IMR-90 (cell line): Measurements from ENCODE around the gene KNTC1. TPM values are rescaled to one million over a fixed set of nuclear protein-coding genes. Genes with fewer than 3 reads are reported as not detected.

Source experiments
- ATAC-seq: fragments of 200-7000 bp; cut with Tn5 transposase; 2 replicates; pipeline ENCODE4 v1.9.1; 2020; ENCODE audit warnings: low read depth, mild to moderate bottlenecking, moderate library complexity
- BruUV-seq: library from RNA; stranded (reverse); fragments of 400-500 nt; replicated peaks from 2 replicates; lab custom pipeline; 2021; lab: Mats Ljungman, UMichigan
- CTCF ChIA-PET: fragments of 300-600 bp; formaldehyde crosslinking; extraction: SDS; loops from one replicate; lab custom pipeline; 2021; ENCODE audit warnings: antibody characterized with exemption; lab: Yijun Ruan, JAX
- POLR2A ChIA-PET: fragments of 300-600 bp; sonication (Branson Sonifier 250); formaldehyde crosslinking; loops from one replicate; lab custom pipeline; 2022; ENCODE audit warnings: antibody characterized with exemption; ENCODE audit not compliant: unreplicated experiment; lab: Charles Lee
- DNase-seq: peaks from one replicate; pipeline ENCODE4 v3.0.0; 2013
- H2AFZ ChIP-seq: replicated peaks from 2 replicates; pipeline ENCODE3; 2013; ENCODE audit warnings: low read length, mild to moderate bottlenecking; ENCODE audit not compliant: poor library complexity
- H2AK5ac ChIP-seq: 2 replicates; pipeline ENCODE4 v1.6.1; 2013; ENCODE audit warnings: low read depth, low read length, inconsistent platforms
- H2AK9ac ChIP-seq: replicated peaks from 2 replicates; pipeline ENCODE3; 2013; ENCODE audit warnings: mild to moderate bottlenecking, low read depth, low read length, moderate library complexity; ENCODE audit not compliant: poor library complexity
- H2BK120ac ChIP-seq: 2 replicates; pipeline ENCODE4 v1.6.1; 2013; ENCODE audit warnings: low read depth, low read length, inconsistent platforms
- H2BK15ac ChIP-seq: 3 replicates; pipeline ENCODE4 v1.6.1; 2013; ENCODE audit warnings: low read depth, low read length, inconsistent platforms
- H2BK20ac ChIP-seq: 2 replicates; pipeline ENCODE4 v1.6.1; 2013; ENCODE audit warnings: low read depth, mild to moderate bottlenecking, inconsistent platforms, low read length, moderate library complexity
- H2BK5ac ChIP-seq: 2 replicates; pipeline ENCODE4 v1.6.1; 2013; ENCODE audit warnings: mild to moderate bottlenecking, low read depth, low read length, inconsistent platforms; ENCODE audit not compliant: poor library complexity, severe bottlenecking
- H3K14ac ChIP-seq: replicated peaks from 2 replicates; pipeline ENCODE4 v1.6.1; 2013; ENCODE audit warnings: low read depth, low read length, inconsistent platforms
- H3K18ac ChIP-seq: 2 replicates; pipeline ENCODE4 v1.6.1; 2013; ENCODE audit warnings: low read depth, low read length, control low read depth
- H3K23ac ChIP-seq: 2 replicates; pipeline ENCODE4 v1.6.1; 2013; ENCODE audit warnings: low read depth, low read length, inconsistent platforms
- H3K27ac ChIP-seq: 2 replicates; pipeline ENCODE4 v1.5.1; 2013; ENCODE audit warnings: mild to moderate bottlenecking, control low read depth, low read length; ENCODE audit not compliant: insufficient read depth
- H3K27me3 ChIP-seq: 2 replicates; pipeline ENCODE4 v1.6.1; 2013; ENCODE audit warnings: low read length; ENCODE audit not compliant: control insufficient read depth, insufficient read depth
- H3K36me3 ChIP-seq: 2 replicates; pipeline ENCODE4 v1.6.1; 2013; ENCODE audit warnings: low read length, mixed read lengths; ENCODE audit not compliant: control insufficient read depth, insufficient read depth
- H3K4ac ChIP-seq: 2 replicates; pipeline ENCODE4 v1.6.1; 2013; ENCODE audit warnings: low read depth, low read length, inconsistent platforms
- H3K4me1 ChIP-seq: 2 replicates; pipeline ENCODE4 v1.6.1; 2013; ENCODE audit warnings: low read length, mixed read lengths; ENCODE audit not compliant: control insufficient read depth, insufficient read depth
- H3K4me2 ChIP-seq: 2 replicates; pipeline ENCODE4 v1.6.1; 2013; ENCODE audit warnings: low read depth, mild to moderate bottlenecking, control low read depth, low read length, moderate library complexity
- H3K4me3 ChIP-seq: 2 replicates; pipeline ENCODE4 v1.5.1; 2013; ENCODE audit warnings: low read depth, mild to moderate bottlenecking, control low read depth, low read length, moderate library complexity; ENCODE audit not compliant: insufficient read depth
- H3K56ac ChIP-seq: 2 replicates; pipeline ENCODE4 v1.6.1; 2013; ENCODE audit warnings: low read length, inconsistent platforms; ENCODE audit not compliant: insufficient read depth; ENCODE audit errors: extremely low read depth
- H3K79me1 ChIP-seq, 2 experiments: 2 replicates each; pipeline ENCODE4 v1.6.1; 2013; ENCODE audit warnings: low read length in 2 of 2, inconsistent platforms in 1 of 2, low read depth in 1 of 2
- H3K9ac ChIP-seq: 2 replicates; pipeline ENCODE4 v1.6.1; 2013; ENCODE audit warnings: low read depth, low read length, control low read depth
- H3K9me1 ChIP-seq: 2 replicates; pipeline ENCODE4 v1.6.1; 2013; ENCODE audit warnings: low read length, inconsistent platforms; ENCODE audit not compliant: insufficient read depth
- H3K9me3 ChIP-seq: 2 replicates; pipeline ENCODE4 v1.6.1; 2013; ENCODE audit warnings: low read length; ENCODE audit not compliant: control insufficient read depth, insufficient read depth
- H4K20me1 ChIP-seq: 2 replicates; pipeline ENCODE4 v1.6.1; 2013; ENCODE audit warnings: low read length, inconsistent platforms; ENCODE audit not compliant: insufficient read depth
- H4K5ac ChIP-seq: 2 replicates; pipeline ENCODE4 v1.6.1; 2013; ENCODE audit warnings: mild to moderate bottlenecking, low read depth, low read length, control low read depth
- H4K8ac ChIP-seq, 2 experiments: 2 replicates each; pipeline ENCODE4 v1.6.1; 2013; ENCODE audit warnings: low read depth in 2 of 2, low read length in 2 of 2, control low read depth in 1 of 2, inconsistent platforms in 1 of 2
- H4K91ac ChIP-seq: 2 replicates; pipeline ENCODE4 v1.6.1; 2013; ENCODE audit warnings: low read depth, low read length, inconsistent platforms; ENCODE audit not compliant: insufficient read depth
- CHD1 ChIP-seq: IDR thresholded peaks from 2 replicates; pipeline ENCODE4 v1.6.1; 2012; ENCODE audit warnings: low read depth, low read length, improper control_type of control experiment
- ELK1 ChIP-seq: fragments of 150-350 bp; IDR thresholded peaks from 2 replicates; pipeline ENCODE4 v1.6.1; 2016; ENCODE audit warnings: low read depth, mild to moderate bottlenecking, low read length, moderate library complexity, borderline replicate concordance
- MAZ ChIP-seq: IDR thresholded peaks from 2 replicates; pipeline ENCODE4 v1.6.1; 2012; ENCODE audit warnings: low read depth, mild to moderate bottlenecking, low read length, improper control_type of control experiment, moderate library complexity, borderline replicate concordance
- POLR2A ChIP-seq: IDR thresholded peaks from 2 replicates; pipeline ENCODE4 v1.6.1; 2012; ENCODE audit warnings: mild to moderate bottlenecking, low read depth, low read length
- WGBS, 2 experiments: methylation state at CpG; one replicate each; pipeline versions ENCODE4 v1.1.5 to v1.1.7; 2013; ENCODE audit warnings: missing lambda C conversion rate in 2 of 2; ENCODE audit not compliant: insufficient read length in 1 of 2; ENCODE audit errors: extremely low coverage in 2 of 2; 5-methylcytosine and 5-hydroxymethylcytosine counted together
- dilution Hi-C: fragments of 300-500 bp; cut with HindIII; formaldehyde crosslinking; loops from one replicate; pipeline ENCODE4 v1.14.3; 2018; ENCODE audit warnings: low sequenced_read_pairs; ENCODE audit not compliant: unreplicated experiment
- in situ Hi-C: fragments of 300-500 bp; cut with MboI; formaldehyde crosslinking; loops from 3 replicates; pipeline ENCODE4 v1.14.3; 2019; ENCODE audit warnings: low sequenced_read_pairs, inconsistent platforms, mixed read lengths
- intact Hi-C: fragments of 100-400 bp; cut with micrococcal nuclease; formaldehyde crosslinking; loops from 2 replicates; pipeline ENCODE4 v1.10.0; 2022
- polyA plus RNA-seq, 3 experiments: library from polyadenylated mRNA; depleted of rRNA; stranded (reverse); fragments of >200 nt; gene quantifications; 2 replicates each; pipeline ENCODE4 v1.2.3, GENCODE V29; 2012; ENCODE audit warnings: low replicate concordance in 1 of 3
- total RNA-seq: library from RNA; depleted of rRNA; stranded (reverse); fragments of >200 nt; gene quantifications from 2 replicates; pipeline ENCODE4 v1.2.3, GENCODE V29; 2012

The KNTC1 gene
- total and polyA plus RNA-seq, 2 of the 4 experiments (the other 2 are of a cell fraction) = 16.6 to 23.7 TPM

GRCh38 chr12:122584177-122584863 is 57.3 kb downstream of the KNTC1 start:
- H4K5ac ChIP-seq = no peak overlapping the region
- dilution Hi-C loops = no loop called here
- in situ Hi-C loops = loop anchor here (25.0 kb wide), 1 partner anchor 603 kb away; no protein-coding TSS in a partner anchor
- BruUV-seq = no TSS peak
- no peak overlapping the region for H2BK20ac ChIP-seq
- H3K4me3 ChIP-seq = no peak overlapping the region
- no peak overlapping the region for H4K8ac ChIP-seq
- DNase-seq = peak; percentile 4
- H2BK120ac ChIP-seq = no peak overlapping the region
- H2AK9ac ChIP-seq = no peak overlapping the region
- H3K79me1 ChIP-seq = no peaks in the 10 kb centered on the region
- POLR2A ChIA-PET = no interaction called here
- no peak overlapping the region for H3K4me2 ChIP-seq
- H3K18ac ChIP-seq = no peak overlapping the region
- no peaks in the 10 kb centered on the region for H3K9me3 ChIP-seq
- no peak overlapping the region for H3K27ac ChIP-seq
- H2AK5ac ChIP-seq = no peak overlapping the region
- no peak overlapping the region for H3K14ac ChIP-seq
- H3K23ac ChIP-seq = no peak overlapping the region
- CTCF ChIA-PET = no interaction called here
- peaks cover 2% of the 10 kb centered on the region; the same call in 1 of the 2 replicates for H3K9me1 ChIP-seq
- WGBS, 2 experiments = no CpG with 5 or more reads among the region's 4 CpGs
- H3K4ac ChIP-seq = no peak overlapping the region
- no peak overlapping the region for H2AFZ ChIP-seq
- no peaks in the 10 kb centered on the region for H3K4me1 ChIP-seq
- no peak for ATAC-seq
- intact Hi-C loops = no loop called here
- no peaks in the 10 kb centered on the region for H4K20me1 ChIP-seq
- H3K9ac ChIP-seq = no peak overlapping the region
- no peak overlapping the region for H3K56ac ChIP-seq
- peaks cover 14% of the 10 kb centered on the region; the same call in 1 of the 2 replicates for H3K36me3 ChIP-seq
- TF ChIP-seq POLR2A = no peak
- no peak for TF ChIP-seq CHD1
- TF ChIP-seq ELK1 = no peak
- TF ChIP-seq MAZ = no peak
- no peak overlapping the region for H4K91ac ChIP-seq
- H2BK5ac ChIP-seq = no peak overlapping the region
- H2BK15ac ChIP-seq = no peak overlapping the region
- no peaks in the 10 kb centered on the region for H3K27me3 ChIP-seq
